H1 (cell line): Measurements from ENCODE around the gene SPINT2. TPM values are rescaled to one million over a fixed set of nuclear protein-coding genes. Genes with fewer than 3 reads are reported as not detected.
A peak's percentile ranks its signal among the peaks of the same experiment; 100 is the strongest.

ENCODE experiments used
- CTCF ChIA-PET: fragments of 300-600 bp; sonication (Branson Sonifier 250); formaldehyde crosslinking; loops from one replicate; lab custom pipeline; 2021; ENCODE audit not compliant: partially characterized antibody; lab: Charles Lee
- POLR2A ChIA-PET: fragments of 300-600 bp; sonication (Branson Sonifier 250); formaldehyde crosslinking; loops from one replicate; lab custom pipeline; 2021; ENCODE audit warnings: inconsistent platforms; ENCODE audit not compliant: partially characterized antibody; lab: Charles Lee
- DNase-seq, 2 experiments: peaks; one replicate each; pipeline versions ENCODE4 v3.0.0 to v3.0.0-alpha.2; 2010 to 2022; ENCODE audit warnings: low spot score in 2 of 2, low read depth in 1 of 2, mixed read lengths in 1 of 2
- FAIRE-seq: peaks from 2 replicates; lab custom pipeline; 2011; peaks lifted over from hg19 to GRCh38; lab: Jason Lieb, UNC
- H2AFZ ChIP-seq: 2 replicates; pipeline ENCODE4 v1.8.1; 2012; ENCODE audit warnings: low read length, inconsistent platforms
- H2AK5ac ChIP-seq: 2 replicates; pipeline ENCODE4 v1.6.1; 2013; ENCODE audit warnings: low read depth, low read length
- H2BK120ac ChIP-seq: replicated peaks from 2 replicates; pipeline ENCODE3; 2013; ENCODE audit warnings: low read depth, low read length, inconsistent platforms
- H2BK12ac ChIP-seq: 2 replicates; pipeline ENCODE4 v1.6.1; 2013; ENCODE audit warnings: low read depth, low read length
- H2BK15ac ChIP-seq: 2 replicates; pipeline ENCODE4 v1.6.1; 2013; ENCODE audit warnings: low read length
- H2BK20ac ChIP-seq: 2 replicates; pipeline ENCODE4 v1.6.1; 2013; ENCODE audit warnings: low read length
- H2BK5ac ChIP-seq: 2 replicates; pipeline ENCODE4 v1.6.1; 2013; ENCODE audit warnings: low read depth, low read length
- H3K14ac ChIP-seq: 2 replicates; pipeline ENCODE4 v1.6.1; 2013; ENCODE audit warnings: inconsistent platforms; ENCODE audit not compliant: insufficient read length
- H3K18ac ChIP-seq: 2 replicates; pipeline ENCODE4 v1.6.1; 2013; ENCODE audit warnings: low read length; ENCODE audit errors: extremely low read depth
- H3K23ac ChIP-seq: 2 replicates; pipeline ENCODE4 v1.6.1; 2013; ENCODE audit warnings: inconsistent platforms; ENCODE audit not compliant: insufficient read length
- H3K23me2 ChIP-seq: 2 replicates; pipeline ENCODE4 v1.6.1; 2013; ENCODE audit warnings: low read depth, low read length
- H3K27ac ChIP-seq: 2 replicates; pipeline ENCODE4 v1.6.1; 2011; ENCODE audit warnings: low read depth, low read length, inconsistent platforms
- H3K27me3 ChIP-seq, 4 experiments: replicated peaks in 1 of 4; 1 replicate in 1 of 4; 2 replicates in 3 of 4; pipeline versions ENCODE4 v1.6.1 to v1.8.1; 2011 to 2013; ENCODE audit warnings: low read length in 3 of 4, mild to moderate bottlenecking in 3 of 4, inconsistent platforms in 2 of 4, mixed read lengths in 2 of 4, moderate library complexity in 1 of 4; ENCODE audit not compliant: control insufficient read depth in 3 of 4, insufficient read depth in 3 of 4; ENCODE audit errors: extremely low read depth in 1 of 4
- H3K36me3 ChIP-seq, 4 experiments: 2 replicates each; pipeline versions ENCODE4 v1.6.1 to v1.8.1; 2011 to 2013; ENCODE audit warnings: mild to moderate bottlenecking in 4 of 4, low read length in 3 of 4, moderate library complexity in 2 of 4, control low read depth in 1 of 4, inconsistent platforms in 1 of 4; ENCODE audit not compliant: insufficient read depth in 4 of 4, control insufficient read depth in 2 of 4
- H3K4ac ChIP-seq: replicated peaks from 2 replicates; pipeline ENCODE3; 2013; ENCODE audit warnings: low read length, low read depth, mixed read lengths, inconsistent platforms; ENCODE audit not compliant: insufficient read length
- H3K4me1 ChIP-seq, 4 experiments: replicated peaks in 1 of 4; 1 replicate in 1 of 4; 2 replicates in 3 of 4; pipeline versions ENCODE4 v1.6.1 to v1.8.1; 2011 to 2013; ENCODE audit warnings: low read length in 3 of 4, inconsistent platforms in 2 of 4, mixed read lengths in 1 of 4; ENCODE audit not compliant: insufficient read depth in 4 of 4, control insufficient read depth in 3 of 4
- H3K4me2 ChIP-seq, 2 experiments: 2 replicates each; pipeline versions ENCODE4 v1.6.1 to v1.8.1; 2011 to 2013; ENCODE audit warnings: low read depth in 2 of 2, low read length in 2 of 2, control low read depth in 1 of 2, inconsistent platforms in 1 of 2, mild to moderate bottlenecking in 1 of 2; ENCODE audit not compliant: insufficient read depth in 1 of 2
- H3K4me3 ChIP-seq, 4 experiments: fragments of 200-600, 300-600 bp in 1 of 4; sonication (generic), shearing (Covaris generic), sonication (Bioruptor Twin) in 1 of 4; 2 replicates each; pipeline versions ENCODE4 v1.5.1 to v1.8.1; 2011 to 2016; ENCODE audit warnings: low read length in 4 of 4, low read depth in 3 of 4, control low read depth in 2 of 4, inconsistent platforms in 2 of 4, mild to moderate bottlenecking in 2 of 4, mixed read lengths in 1 of 4, moderate library complexity in 1 of 4; ENCODE audit not compliant: insufficient read depth in 2 of 4; ENCODE audit errors: extremely low read depth in 1 of 4
- H3K56ac ChIP-seq: replicated peaks from 2 replicates; pipeline ENCODE3; 2013; ENCODE audit warnings: low read depth, mild to moderate bottlenecking, mixed read lengths, low read length, inconsistent platforms; ENCODE audit not compliant: insufficient read length
- H3K79me1 ChIP-seq: 2 replicates; pipeline ENCODE4 v1.6.1; 2013; ENCODE audit warnings: low read depth, low read length, control low read depth
- H3K79me2 ChIP-seq, 2 experiments: 2 replicates each; pipeline versions ENCODE4 v1.6.1 to v1.8.1; 2012 to 2013; ENCODE audit warnings: low read length in 2 of 2, mild to moderate bottlenecking in 2 of 2, inconsistent platforms in 1 of 2; ENCODE audit not compliant: insufficient read depth in 2 of 2, control insufficient read depth in 1 of 2
- H3K9ac ChIP-seq, 4 experiments: replicated peaks in 1 of 4; 1 replicate in 1 of 4; 2 replicates in 3 of 4; pipeline versions ENCODE4 v1.6.1 to v1.8.1; 2011 to 2013; ENCODE audit warnings: low read depth in 3 of 4, low read length in 3 of 4, control low read depth in 2 of 4, mild to moderate bottlenecking in 2 of 4, moderate library complexity in 2 of 4, inconsistent platforms in 1 of 4; ENCODE audit errors: extremely low read depth in 1 of 4
- H3K9me3 ChIP-seq, 2 experiments: 2 replicates each; pipeline versions ENCODE4 v1.6.1 to v1.8.1; 2012 to 2013; ENCODE audit warnings: mild to moderate bottlenecking in 2 of 2, moderate library complexity in 2 of 2, control low read depth in 1 of 2, inconsistent platforms in 1 of 2, low read depth in 1 of 2, low read length in 1 of 2, mixed read lengths in 1 of 2; ENCODE audit not compliant: insufficient read depth in 2 of 2
- H4K20me1 ChIP-seq, 2 experiments: replicated peaks in 1 of 2; 2 replicates each; pipeline versions ENCODE3 to v1.8.1; 2011 to 2013; ENCODE audit warnings: inconsistent platforms in 2 of 2, low read length in 2 of 2, mild to moderate bottlenecking in 1 of 2; ENCODE audit not compliant: insufficient read depth in 2 of 2, control insufficient read depth in 1 of 2
- H4K5ac ChIP-seq: 2 replicates; pipeline ENCODE4 v1.6.1; 2013; ENCODE audit warnings: low read length, low read depth, mixed read lengths, inconsistent platforms; ENCODE audit not compliant: insufficient read length
- H4K8ac ChIP-seq: 2 replicates; pipeline ENCODE4 v1.8.0; 2013; ENCODE audit warnings: mild to moderate bottlenecking, moderate library complexity, low read length, inconsistent platforms; ENCODE audit not compliant: insufficient read depth; ENCODE audit errors: extremely low read depth
- H4K91ac ChIP-seq: replicated peaks from 2 replicates; pipeline ENCODE3; 2013; ENCODE audit warnings: low read length, mixed read lengths, inconsistent platforms; ENCODE audit not compliant: insufficient read length
- ASH2L ChIP-seq: fragments of 200-600, 300-600 bp; sonication (generic); IDR thresholded peaks from one replicate; pipeline ENCODE4 v1.7.1; 2017; ENCODE audit warnings: low read length
- CBX5 ChIP-seq: fragments of 300-800, 300-1000 bp; sonication (generic); IDR thresholded peaks from 2 replicates; pipeline ENCODE4 v1.7.1; 2016; ENCODE audit warnings: antibody characterized with exemption, low read length, low read depth
- CEBPB ChIP-seq: IDR thresholded peaks from 2 replicates; pipeline ENCODE4 v1.6.1; 2012; ENCODE audit warnings: low read depth, low read length
- EGR1 ChIP-seq: IDR thresholded peaks from 2 replicates; pipeline ENCODE4 v1.6.1; 2011; ENCODE audit warnings: low read depth, low read length, borderline replicate concordance
- GTF2F1 ChIP-seq: IDR thresholded peaks from 2 replicates; pipeline ENCODE4 v1.6.1; 2012; ENCODE audit warnings: low read depth, low read length, improper control_type of control experiment, borderline replicate concordance
- MAX ChIP-seq: IDR thresholded peaks from 2 replicates; pipeline ENCODE4 v1.6.1; 2012; ENCODE audit warnings: inconsistent platforms
- PHF8 ChIP-seq: fragments of 200-600 bp; sonication (generic); conservative IDR thresholded peaks from 2 replicates; pipeline ENCODE4 v1.7.1; 2012; ENCODE audit warnings: low read depth, mild to moderate bottlenecking, inconsistent platforms, low read length, moderate library complexity
- POU5F1 ChIP-seq: IDR thresholded peaks from 2 replicates; pipeline ENCODE4 v1.6.1; 2011; ENCODE audit warnings: low read depth, mild to moderate bottlenecking, low read length, moderate library complexity
- SAP30 ChIP-seq: fragments of 300-600 bp; sonication (generic); IDR thresholded peaks from 2 replicates; pipeline ENCODE4 v1.7.1; 2012; ENCODE audit warnings: low read length, moderate library complexity, mild to moderate bottlenecking, inconsistent platforms; ENCODE audit not compliant: insufficient read depth, insufficient replicate concordance
- SUZ12 ChIP-seq: fragments of 200-600 bp; sonication (generic); IDR thresholded peaks from 2 replicates; pipeline ENCODE4 v1.6.1; 2012; ENCODE audit warnings: mild to moderate bottlenecking, inconsistent platforms, low read length, moderate library complexity, mixed read lengths
- TAF1 ChIP-seq: IDR thresholded peaks from 2 replicates; pipeline ENCODE4 v1.6.1; 2011; ENCODE audit warnings: mild to moderate bottlenecking, low read depth, low read length
- TBP ChIP-seq: IDR thresholded peaks from 2 replicates; pipeline ENCODE4 v1.6.1; 2011; ENCODE audit warnings: low read depth, low read length, improper control_type of control experiment
- TCF12 ChIP-seq: IDR thresholded peaks from 2 replicates; pipeline ENCODE4 v1.6.1; 2011; ENCODE audit warnings: low read depth, mild to moderate bottlenecking, low read length
- TEAD4 ChIP-seq: IDR thresholded peaks from 2 replicates; pipeline ENCODE4 v1.6.1; 2012; ENCODE audit warnings: low read depth, low read length, inconsistent platforms, mixed read lengths
- WGBS, 2 experiments: shearing (Covaris generic) in 1 of 2; methylation state at CpG; one replicate each; pipeline versions ENCODE4 v1.1.6 to v1.1.7; 2013 to 2015; ENCODE audit warnings: low lambda C conversion rate in 2 of 2, mixed read lengths in 2 of 2, inconsistent platforms in 1 of 2, low coverage in 1 of 2, missing lambda C conversion rate in 1 of 2; ENCODE audit not compliant: insufficient replicate concordance in 2 of 2, insufficient coverage in 1 of 2, insufficient read length in 1 of 2; ENCODE audit errors: extremely low coverage in 1 of 2, missing lambda C conversion rate in 1 of 2; 5-methylcytosine and 5-hydroxymethylcytosine counted together
- polyA plus RNA-seq, 7 experiments: library from polyadenylated mRNA; depleted of rRNA in 3 of 7; stranded (reverse) in 5 of 7; unstranded in 2 of 7; fragments of >200 nt in 5 of 7; fragments of 200-250 nt in 2 of 7; gene quantifications; 1 replicate in 5 of 7; 2 replicates in 1 of 7; 4 replicates in 1 of 7; pipeline versions ENCODE4 v1.2.1 to v1.2.3, GENCODE V29; 2011 to 2013; ENCODE audit warnings: missing spikeins in 2 of 7, mixed read lengths in 2 of 7
- total RNA-seq: library from RNA; stranded (reverse); fragmentation: NEBNext Ultra II Directional; extraction: Animal tissue kit (Norgen Biotek cat#: 25700); gene quantifications from 2 replicates; pipeline ENCODE4 v1.2.1, GENCODE V29; 2021

The SPINT2 gene
- total and polyA plus RNA-seq, 2 of the 8 experiments (the other 6 are each of a cell fraction or from before 2014, with no cell fraction given): 294 to 296 TPM

GRCh38 chr19:38262585-38263268, 1.6 kb upstream of the SPINT2 start:
- POLR2A ChIA-PET: interaction anchor here (0.7 kb wide), 1 partner anchor 80 kb away, joined by 3 read pairs; no protein-coding TSS in a partner anchor
- H3K4me2 ChIP-seq: peak overlapping the region in 1 of 2 experiments; percentile 100; a peak in 1 of 4 replicates
- no peak for TF ChIP-seq TEAD4
- no peak for TF ChIP-seq ASH2L
- TF ChIP-seq TAF1: no peak
- TF ChIP-seq MAX: no peak
- no peak for TF ChIP-seq TCF12
- no peak for TF ChIP-seq SAP30
- no peak for TF ChIP-seq TBP
- TF ChIP-seq EGR1: no peak
- no peak for TF ChIP-seq PHF8
- TF ChIP-seq POU5F1: no peak
- no peak for TF ChIP-seq CBX5
- no peak for TF ChIP-seq GTF2F1
- TF ChIP-seq SUZ12: no peak
- no peak for TF ChIP-seq CEBPB

More at GRCh38 chr19:38262585-38263268, 1.6 kb upstream of the SPINT2 start:
- Histone ChIP-seq H2BK15ac (no peak overlapping the region), H3K79me1 (peaks cover 14% of the 10 kb centered on the region), H4K91ac (no peak overlapping the region), H2BK20ac (no peak overlapping the region), H3K9me3 (no peaks in the 10 kb centered on the region), H4K20me1 (peaks cover 2 to 10% of the 10 kb centered on the region in 2 experiments), H2AFZ (no peak overlapping the region), H3K9ac (no peak overlapping the region), H2AK5ac (no peak overlapping the region), H3K36me3 (0 out of 8 replicates have a peak, but pooled peaks cover 0 to 3% (median 0%) of the 10 kb centered on the region in 4 experiments), H2BK120ac (no peak overlapping the region), H3K79me2 (peaks cover 21 to 28% of the 10 kb centered on the region in 2 experiments), H2BK5ac (no peak overlapping the region), H3K4me1 (peaks cover 12 to 29% (median 15%) of the 10 kb centered on the region in 4 experiments), H4K8ac (no peak overlapping the region), H3K4ac (no peak overlapping the region), H3K14ac (no peak overlapping the region), H2BK12ac (peak overlapping the region; percentile 41; the same call in 1 of the 2 replicates), H3K27me3 (no peaks in the 10 kb centered on the region), H4K5ac (no peak overlapping the region), H3K4me3 (no peak overlapping the region), H3K27ac (no peak overlapping the region), H3K56ac (no peak overlapping the region), H3K23ac (no peak overlapping the region), H3K18ac (no peak overlapping the region), H3K23me2 (peaks cover 7% of the 10 kb centered on the region)
- CTCF ChIA-PET: no interaction called here
- DNase-seq (no peak), FAIRE-seq (no peak)
- WGBS, 2 experiments: 92% methylated on average over 7 of the region's 7 CpGs; no CpG with 5 or more reads in 1 of the 2 experiments
